ENCODE data around the gene AGPAT3.

The AGPAT3 gene

DNA sequence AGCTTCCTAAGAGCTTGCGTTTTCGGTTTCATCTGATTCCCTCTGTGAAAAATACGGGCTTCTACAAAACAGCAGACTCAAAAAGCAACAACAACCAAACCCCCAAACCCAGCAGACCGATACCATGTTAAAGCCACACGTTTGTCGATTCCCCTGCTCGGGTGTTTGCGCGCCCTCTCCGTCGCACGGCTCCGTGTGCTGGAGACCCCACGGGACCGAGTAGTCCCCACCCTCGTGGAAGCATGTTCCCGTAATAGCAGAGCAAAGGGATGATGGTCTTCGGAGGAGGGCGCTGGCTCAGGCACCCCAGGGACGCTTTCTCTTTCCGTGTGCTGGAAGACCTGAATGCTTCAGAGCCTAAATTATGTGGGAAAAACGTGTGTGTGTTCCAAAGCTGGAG, 42.7 kb downstream of the AGPAT3 start:
- no peak for DNase-seq (ENCODE audit: low spot score)

DNA sequence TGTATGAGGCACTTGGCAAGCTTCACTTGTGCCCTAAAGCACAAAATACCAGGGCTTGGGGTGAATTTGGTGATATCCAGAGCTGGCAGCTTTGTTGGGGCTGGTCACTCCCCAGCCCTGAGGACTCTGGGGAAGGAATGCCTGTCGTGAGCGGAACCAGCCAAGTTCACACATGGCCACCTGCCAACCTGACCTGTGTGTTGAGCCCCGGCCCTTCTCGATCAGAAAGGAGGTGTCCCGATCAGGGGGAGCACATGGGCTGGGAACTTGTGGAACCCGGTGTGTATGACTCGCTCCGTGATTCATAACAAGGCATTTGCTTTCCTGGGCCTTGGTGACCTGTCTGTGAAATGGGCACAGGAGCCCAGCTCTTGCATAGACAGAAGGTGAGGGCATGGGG, 43.1 kb downstream of the AGPAT3 start:
- no peak for DNase-seq (ENCODE audit: low spot score)

DNA sequence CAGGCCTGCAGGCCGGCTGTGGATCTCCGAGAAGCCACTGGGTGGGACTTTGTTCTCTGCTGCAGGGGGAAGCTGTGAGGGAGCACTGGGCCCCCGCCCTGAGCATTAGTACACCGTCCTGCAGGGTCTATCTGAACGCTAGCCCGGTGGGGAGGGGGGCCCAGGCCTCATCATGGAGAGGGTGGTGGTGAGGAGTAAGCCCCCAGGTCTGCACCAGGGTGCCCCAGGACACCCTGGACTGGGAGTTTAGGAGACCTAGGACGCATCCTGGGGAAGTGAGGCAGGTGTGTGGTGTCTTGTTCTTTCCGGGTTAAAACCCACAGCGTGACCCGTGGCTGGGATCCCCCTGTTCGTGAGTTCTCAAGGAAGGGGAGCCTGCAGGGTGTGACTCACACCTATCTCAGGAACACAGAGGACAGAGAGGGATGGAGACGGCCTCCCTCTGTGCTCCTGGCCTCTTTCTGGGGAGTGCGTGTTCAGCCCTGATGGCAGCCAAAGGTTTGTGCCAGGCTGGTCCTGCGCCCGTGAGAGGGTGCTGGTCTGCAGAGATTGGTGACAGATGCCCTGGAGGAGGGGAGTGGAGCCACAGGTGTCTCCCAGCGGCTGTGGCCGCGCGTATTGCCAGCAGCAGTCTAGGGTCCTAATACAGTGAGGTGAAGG, 44.8 kb downstream of the AGPAT3 start:
- no peak for DNase-seq (ENCODE audit: low spot score)

DNA sequence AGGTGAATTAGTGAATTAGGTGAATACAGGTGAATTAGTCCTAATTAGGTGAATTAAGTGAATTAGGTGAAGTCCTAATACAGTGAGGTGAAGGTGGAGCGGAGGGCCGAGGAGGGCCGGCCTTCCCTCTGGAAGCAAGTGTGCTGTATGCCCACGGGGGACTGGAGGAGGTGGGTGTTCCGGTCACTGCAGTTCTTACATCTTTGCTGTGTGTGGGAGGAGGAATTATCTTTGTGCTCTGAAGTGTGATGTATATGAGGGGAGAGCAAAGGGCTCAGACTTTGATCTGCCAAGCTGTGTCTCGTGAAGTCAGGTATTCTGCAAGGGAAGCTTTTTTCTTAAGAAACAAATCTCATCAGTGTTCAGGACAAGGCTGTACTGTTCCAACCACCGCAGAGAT, 45.4 kb downstream of the AGPAT3 start:
- DNase-seq (ENCODE audit: low spot score), result no peak

DNA sequence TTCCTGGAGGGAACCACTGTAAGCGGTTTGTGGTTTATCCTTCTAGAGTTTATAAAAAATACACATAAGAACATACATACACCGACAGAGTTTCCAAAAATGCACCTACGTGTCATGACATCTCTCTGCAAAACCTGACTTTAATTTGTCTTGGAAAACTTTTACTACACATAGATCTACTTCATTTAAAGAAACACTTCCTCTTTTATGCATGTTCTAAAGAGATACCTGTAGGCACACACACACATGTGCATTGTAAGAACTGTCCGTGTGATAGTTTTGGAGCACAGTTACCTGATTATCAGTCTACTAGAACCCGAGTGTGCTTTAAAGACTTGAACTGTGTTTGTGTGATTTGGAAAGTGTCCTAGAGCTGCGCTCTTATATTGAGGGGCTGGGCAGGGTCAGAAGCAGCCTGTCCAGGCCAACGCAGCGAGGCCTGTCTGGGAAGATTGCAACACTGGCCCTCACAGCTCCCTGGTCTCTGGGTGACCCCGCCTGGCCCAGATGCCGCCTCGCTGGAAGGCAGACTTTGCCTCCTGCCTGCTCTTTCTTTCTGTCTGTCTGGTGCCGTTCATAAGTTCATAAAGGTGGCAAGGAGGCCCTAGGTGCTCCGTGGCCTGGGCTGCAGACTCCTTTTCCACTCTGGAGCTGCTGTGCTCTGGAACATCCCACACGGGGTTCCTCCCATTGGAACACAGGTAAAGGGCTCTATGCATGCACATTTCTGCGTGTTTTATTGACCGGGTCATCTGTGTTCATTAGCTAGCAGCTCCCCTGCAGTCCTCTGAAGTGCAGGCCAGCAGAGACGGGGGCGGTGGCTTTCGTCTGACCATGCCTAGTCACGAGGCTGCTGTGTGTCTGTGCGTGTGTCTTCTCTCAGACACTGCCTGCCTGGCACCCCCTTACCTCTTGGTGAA, 46.3 kb downstream of the AGPAT3 start:
- no peak for DNase-seq (ENCODE audit: low spot score)

DNA sequence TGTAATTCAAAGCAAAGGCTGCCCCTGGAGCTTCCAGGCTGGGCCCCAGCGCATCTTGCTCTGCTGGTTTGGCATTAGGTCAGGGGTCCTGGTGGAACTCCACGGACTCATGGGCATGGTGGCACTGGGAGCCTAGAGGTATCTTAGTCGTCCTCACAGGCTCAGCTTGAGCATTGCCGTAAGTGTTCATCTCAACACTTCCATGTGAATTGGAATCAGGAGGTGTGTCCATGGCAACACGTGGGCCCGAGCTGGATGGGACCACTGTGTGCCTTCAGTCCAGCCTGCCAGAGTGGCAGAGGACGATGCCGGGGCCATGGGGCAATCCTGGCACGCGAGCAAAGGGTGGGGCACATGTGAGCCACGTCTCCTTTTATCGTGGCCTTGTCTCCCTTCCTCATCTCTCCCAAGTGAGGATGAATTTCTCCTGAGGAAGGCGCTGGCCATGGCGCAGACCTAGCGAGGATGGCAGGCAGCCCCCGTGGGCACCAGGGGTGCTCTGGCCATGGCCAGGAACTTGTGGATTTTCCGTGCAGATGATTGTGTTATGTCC, 47.0 kb downstream of the AGPAT3 start:
- DNase-seq (ENCODE audit: low spot score), result no peak

DNA sequence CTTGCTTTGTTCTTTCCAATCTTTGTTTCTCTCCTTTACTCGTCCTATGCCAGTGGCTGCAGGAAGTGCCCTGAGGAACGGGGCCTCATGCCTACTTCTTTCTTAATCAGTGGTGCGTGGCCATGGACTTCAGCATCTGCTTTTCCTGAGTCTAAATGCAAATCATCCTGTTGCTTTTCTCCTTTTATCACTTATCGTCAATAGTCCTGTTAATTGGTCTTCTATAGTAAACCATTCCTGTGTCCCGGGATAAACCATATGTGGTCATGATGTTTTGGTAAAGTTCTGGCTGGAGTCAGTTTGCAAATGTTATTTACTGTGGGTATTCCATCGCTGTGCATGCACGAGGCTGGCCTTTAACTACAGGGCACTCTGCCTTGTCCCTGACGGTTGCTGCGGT, 47.5 kb downstream of the AGPAT3 start:
- DNase-seq (ENCODE audit: low spot score), result no peak

DNA sequence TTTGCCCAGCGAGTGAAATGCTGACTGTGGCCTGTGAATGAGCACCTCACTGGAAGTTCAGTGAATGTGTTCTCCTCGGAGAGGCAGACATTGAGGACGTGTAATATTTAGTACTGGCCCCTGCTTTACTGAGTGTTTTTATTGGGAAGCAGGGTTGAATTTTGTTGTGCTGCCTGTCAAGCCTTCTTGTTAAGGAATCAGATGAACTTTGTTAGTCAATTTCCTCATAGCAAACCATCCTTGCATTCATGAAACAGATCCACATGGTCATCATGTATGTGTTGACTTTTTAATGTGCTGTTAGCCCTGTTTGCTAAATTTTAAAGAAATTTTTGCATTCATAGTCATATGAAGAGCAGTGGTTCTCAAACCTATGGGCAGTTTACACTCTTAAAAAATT, 47.9 kb downstream of the AGPAT3 start:
- no peak for DNase-seq (ENCODE audit: low spot score)

DNA sequence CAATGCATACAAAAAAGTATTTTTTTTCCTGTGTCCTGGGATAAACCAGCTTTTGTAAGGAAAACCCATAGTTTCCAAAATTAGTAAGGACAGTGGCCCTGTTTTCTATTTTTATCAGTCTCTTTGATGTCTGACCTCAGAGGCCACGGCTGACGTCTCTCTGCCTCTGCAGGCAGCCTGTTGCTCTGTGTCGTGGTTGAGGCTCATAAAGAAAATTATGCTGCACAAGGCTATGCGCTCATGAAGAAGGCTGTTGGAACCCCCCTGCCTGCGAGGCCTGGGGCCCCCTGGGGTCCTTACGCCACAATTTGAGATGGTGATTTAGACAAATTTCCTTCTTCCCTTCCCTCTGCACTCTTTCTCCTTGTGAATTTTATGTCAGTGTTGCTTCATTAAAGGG, 48.9 kb downstream of the AGPAT3 start:
- DNase-seq (ENCODE audit: low spot score), result no peak

DNA sequence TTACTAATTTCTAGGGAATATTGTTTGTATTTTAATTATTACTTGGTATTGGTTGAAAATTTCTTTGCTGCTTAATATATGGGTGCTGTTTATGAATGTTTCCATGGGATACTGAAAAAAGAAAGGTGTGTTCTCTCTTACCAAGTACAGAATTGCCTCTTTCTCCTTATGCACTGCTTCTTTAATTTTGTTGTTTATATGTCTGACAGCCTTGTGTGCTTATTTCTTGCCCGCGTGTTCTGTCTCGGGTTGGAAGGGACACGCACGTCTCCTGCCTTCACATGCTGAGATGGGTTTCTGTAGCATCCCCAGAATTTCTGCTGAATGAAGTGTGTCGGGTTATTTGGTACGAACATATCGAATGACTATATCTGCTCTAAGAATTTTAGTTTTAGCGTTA, 51.1 kb downstream of the AGPAT3 start:
- no peak for DNase-seq (ENCODE audit: low spot score)

DNA sequence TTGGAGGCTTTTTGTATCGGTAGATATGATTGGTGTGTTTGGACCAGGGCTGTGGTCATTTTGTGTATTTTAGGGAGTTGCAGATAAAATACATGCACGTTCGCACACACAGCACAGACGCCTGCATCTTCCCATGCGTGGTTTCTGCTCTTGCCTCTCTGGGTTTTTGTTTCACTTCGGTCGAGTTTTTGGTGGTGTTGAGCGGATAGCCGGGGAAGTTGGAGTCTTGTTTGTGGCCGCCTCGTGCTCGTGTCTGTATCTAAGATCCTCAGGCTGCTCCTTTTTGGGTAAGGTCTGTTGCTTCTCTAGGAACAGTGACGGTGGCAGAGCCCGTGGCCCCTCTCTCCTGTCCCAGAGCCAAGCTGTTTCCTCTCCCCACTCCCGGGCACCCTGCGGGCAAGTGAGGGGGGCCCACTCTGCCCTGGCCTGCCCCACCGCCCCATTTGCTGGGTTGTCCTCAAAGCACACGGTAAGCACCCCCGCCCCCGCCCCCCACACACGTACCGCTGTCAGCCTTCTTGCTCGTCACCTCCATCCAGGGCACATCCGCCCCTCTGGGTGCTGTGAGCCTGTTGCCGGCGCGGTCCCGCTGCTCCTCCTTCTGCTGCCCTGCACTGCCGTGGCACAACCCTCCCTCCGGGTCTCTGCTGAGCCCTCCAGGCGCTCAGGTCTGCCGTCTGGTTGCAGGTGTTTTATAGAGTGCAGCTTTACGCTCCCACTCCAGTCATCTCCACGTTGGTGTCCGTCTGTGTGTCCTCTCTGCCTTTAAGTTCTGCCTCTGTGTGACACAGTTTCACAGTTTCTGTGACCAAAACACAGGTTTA, 51.9 kb downstream of the AGPAT3 start:
- DNase-seq (ENCODE audit: low spot score), result no peak

DNA sequence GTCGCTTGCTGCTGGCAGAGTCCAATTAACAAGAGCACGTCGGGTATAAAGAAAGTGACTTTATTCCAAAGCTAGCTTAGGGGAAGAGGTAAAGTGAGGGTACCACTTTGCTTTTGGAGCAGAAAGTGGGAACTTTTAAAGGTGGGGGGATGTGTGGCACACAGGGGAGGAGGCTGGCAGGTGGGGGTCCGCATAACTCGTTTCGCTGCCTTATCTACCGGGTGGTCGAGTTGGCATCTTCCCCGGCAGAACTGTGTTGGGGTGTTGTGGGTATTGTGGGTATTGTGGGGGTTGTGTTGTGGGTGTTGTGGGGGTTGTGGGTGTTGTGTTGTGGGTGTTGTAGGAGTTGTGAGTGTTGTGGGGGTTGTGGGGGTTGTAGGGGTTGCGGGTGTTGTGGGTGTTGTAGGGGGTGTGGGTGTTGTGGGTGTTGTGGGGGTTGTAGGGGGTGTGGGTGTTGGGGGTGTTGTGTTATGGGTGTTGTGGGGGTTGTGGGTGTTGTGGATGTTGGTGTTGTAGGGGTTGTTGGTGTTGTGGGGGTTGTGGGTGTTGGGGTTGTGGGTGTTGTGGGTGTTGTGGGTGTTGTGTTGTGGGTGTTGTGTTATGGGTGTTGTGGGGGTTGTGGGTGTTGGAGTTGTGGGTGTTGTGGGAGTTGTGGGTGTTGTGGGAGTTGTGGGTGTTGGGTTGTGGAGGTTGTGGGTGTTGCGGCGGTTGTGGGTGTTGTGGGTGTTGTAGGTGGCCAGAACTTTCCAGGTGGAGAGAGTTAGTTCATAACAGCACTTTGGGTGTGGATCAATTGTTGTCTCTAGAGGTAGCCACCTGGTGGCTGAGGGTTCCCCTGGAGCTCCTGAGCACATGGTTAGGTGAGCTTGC, 52.7 kb downstream of the AGPAT3 start:
- DNase-seq (ENCODE audit: low spot score), result no peak

DNA sequence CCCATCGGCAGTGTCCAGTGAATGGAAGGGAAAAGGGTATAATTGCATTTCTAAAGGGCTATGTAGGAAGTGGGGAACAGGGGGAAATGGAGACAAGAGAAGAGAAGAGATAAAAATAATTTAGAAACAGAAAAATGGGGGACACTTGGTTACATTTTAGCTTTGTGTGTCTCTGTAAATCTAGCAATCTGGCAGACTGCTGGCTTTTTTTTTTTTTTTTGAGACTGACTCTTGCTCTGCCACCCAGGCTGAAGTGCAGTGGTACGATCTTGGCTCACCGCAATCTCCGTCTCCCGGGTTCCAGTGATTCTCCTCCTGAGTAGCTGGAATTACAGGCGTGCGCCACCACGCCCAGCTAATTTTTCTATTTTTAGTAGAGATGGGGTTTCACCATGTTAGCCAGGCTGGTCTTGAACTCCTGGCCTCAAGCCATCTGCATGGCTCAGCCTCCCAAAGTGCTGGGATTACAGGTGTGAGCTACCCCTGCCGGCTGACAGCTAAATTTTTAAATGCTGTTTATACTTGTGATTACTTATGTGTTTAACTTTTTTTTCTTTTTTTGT, 53.4 kb downstream of the AGPAT3 start:
- no peak for DNase-seq (ENCODE audit: low spot score)

DNA sequence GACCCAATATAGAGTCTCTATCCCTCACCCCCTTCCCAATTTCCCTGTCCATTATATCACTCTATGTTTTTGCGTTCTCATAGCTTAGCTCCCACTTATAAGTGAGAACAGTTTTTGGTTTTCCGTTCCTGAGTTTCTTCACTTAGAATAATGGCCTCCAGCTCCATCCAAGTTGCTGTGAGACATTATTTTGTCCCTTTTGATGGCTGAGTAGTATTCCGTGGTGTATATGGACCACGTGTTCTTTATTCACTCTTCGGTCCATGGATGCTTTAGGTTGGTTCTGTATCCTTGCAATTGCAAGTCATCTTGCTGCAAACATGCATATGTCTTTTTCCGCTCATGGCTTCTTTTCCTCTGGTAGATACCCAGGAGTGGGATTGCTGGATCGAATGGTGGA, 54.3 kb downstream of the AGPAT3 start:
- no peak for DNase-seq (ENCODE audit: low spot score)

DNA sequence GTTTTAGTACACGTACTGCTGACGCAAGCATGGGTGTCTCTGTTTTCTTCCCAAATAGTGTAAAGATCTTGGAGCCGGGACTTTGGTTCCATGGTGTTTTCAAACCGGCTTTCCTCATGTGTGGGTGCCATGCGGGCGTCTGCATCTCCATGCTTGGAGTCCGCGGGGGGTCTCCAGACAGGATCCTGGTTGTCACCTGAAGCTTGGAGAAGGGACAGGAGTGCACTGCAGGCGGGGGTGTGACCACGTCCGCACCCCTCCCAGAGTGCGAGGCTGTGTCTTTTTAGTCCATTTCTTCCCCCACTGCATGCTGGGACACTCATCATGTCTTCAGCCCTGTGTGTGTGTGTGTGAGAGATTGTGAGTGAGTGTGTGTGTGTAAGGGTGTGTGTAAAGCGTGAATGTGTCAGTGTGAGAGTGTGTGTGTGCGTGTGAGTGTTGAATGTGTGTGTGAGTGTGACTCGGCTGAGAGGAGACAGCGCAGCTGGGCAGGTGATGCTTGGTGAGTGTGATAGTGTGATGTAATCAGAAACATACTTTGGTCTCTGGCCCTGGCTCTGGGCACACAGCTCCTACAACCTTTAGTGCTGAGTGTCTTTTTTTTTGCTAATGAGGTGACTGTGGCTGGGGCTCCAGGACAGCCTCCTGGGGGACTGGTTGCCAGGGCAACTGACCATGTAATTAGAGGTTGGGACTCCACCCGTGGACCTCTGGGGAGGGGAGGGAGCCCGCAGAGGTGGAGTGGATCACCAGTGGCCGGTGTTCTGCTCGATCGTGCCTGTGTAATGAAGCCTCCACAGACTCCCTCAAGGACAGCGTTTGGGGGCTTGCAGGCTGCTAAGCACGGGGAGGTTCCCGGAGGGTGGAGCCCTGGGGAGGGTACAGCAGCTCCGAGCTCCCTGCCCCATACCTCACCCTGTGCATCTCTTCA, 55.1 kb downstream of the AGPAT3 start:
- no peak for DNase-seq (ENCODE audit: low spot score)

DNA sequence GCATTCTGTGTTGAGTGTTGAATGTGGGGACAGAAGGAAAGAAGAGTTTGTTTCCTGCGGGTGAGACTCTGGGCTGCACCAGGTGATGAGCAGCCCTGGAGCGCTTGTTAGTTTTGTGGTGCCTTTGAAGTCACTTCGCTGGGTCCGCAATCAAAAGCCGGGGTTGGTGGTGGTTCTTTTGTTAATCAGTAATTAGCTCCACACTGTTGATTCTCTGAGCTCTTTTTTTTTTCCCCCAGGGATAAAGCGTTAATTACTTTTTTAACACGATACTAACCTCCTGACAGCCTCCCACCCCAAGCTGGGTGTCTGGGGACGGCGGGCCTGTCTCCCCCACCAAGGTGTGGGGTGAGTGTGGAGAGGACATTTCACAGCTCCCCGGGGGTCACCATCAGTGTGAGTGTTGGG, 56.6 kb downstream of the AGPAT3 start:
- DNase-seq (ENCODE audit: low spot score), result no peak

DNA sequence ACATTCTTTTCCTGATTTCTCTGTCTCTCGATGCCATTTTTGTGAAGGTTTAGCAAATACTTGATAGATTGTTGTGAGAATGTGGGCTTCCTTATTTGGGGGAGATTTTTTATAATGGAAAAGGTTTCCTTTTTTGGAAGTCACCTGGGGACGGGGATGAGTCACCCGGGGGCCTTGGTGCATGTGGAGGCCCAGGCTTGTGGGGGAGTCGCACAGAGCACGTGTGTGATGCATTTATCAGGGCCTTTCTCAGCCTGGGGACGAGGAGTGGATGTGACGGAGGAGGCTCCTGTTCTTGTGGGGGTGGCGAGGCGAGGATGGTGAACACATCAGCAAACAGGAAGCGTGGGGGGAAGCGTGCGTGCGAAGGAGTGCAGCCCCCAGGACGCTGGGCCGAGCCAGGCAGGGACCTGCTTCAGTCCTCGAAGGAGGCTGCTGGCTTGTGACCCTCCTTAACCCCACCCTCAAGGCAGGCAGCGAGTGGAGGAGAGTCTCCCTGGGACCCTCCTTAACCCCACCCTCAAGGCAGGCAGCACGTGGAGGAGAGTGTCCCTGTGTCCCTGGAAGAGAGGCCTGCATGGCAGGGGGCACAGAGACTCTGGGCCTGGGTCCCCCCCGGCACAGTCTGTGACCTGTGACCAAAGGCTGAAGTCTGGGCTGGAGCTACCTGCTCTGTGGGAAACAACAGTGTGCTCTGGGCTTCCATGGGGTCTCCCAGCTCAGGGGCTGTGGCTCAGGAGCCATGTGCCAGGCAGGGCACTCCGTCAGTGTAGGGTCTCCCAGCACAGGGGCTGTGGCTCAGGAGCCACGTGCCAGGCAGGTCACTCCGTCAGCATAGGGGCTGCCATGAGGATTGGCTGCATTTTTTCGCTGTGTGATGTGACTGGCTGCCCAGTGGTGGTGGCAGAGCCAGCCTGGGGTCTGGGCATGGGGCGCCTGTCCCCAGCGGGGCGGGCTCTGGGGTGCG, 57.2 kb downstream of the AGPAT3 start:
- no peak for DNase-seq (ENCODE audit: low spot score)

DNA sequence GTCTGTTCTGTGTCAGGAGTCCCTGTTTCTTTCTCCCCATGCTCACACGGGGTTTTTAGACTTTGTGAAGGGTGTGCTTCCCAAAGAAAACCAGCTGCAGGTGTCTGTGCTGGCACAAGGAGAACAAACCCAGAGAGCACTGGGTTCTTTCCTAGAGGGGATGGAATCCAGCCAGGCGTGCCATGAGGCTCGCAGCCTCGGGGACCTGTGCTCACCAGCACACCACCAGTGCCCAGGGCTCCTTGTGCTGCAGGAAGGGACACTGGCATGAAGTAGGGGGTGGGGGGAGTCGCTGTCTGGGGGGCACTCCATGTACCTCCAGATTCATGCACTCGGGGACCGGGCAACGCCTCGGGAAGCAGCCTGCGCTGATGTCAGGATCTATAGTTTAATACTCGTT, 57.9 kb downstream of the AGPAT3 start:
- no peak for DNase-seq (ENCODE audit: low spot score)

DNA sequence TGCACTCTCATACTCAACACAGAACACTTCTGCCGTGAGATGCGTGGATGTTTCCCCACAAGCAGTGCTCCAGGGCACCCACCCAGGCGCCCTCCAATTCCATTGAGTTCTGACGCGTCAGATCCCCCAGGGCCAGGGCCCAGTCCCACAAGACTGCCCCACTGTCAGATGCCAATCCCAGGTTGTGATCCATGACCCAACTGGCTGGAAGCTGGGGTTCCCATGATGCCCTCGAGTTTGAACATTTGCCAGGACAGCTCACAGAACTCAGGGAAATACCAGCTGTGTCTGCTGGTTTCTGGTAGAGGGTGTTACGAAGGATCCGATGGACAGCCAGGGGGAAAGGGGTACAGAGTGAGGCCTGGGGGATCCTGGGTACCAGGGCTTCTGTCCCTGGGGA, 58.4 kb downstream of the AGPAT3 start:
- DNase-seq (ENCODE audit: low spot score), result no peak

Measured in COLO829 (cell line).